ENCODE measurements around the gene UBE2A. TPM values are rescaled to one million over a fixed set of nuclear protein-coding genes. Genes with fewer than 3 reads are reported as not detected.

Gene UBE2A
- total RNA-seq, 1 experiment from 2014 or later = 43.3 TPM

DNA sequence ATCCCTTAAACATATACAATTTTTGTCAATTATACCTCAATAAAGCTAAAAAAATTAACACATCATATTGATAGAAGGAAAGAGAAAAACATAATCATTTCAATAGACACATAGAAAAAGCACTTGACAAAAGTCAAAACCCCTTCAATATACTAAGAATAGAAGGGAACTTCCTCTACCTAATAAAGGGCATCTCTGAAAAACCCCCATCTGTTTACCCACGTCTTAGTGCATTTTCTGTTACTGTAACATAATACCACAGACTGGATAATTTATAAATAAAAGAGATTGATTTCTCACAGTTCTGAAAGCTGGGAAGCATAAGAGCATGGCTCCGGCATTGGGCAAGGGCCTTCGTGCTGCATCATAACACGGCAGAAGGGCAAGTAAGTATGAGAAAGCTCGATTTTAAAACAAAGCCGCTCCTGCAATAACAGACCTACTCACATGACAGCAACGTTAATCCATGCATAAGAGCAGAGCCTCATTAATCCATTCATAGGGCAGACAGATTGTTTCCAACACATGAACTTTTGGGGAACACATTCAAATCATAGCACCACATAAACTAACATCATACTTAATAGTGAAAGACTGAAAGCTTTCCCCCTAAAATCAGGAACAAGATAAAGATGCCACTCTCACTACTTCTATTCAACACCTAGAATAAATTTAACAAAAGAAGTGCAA lies 24.9 kb upstream of the UBE2A start:
- H3K36me3 Mint-ChIP-seq = no peaks in the 10 kb centered on the region
- DNase-seq (ENCODE audit: low spot score) = no peak
- no peaks in the 10 kb centered on the region for H3K4me1 Mint-ChIP-seq
- no peaks in the 10 kb centered on the region for H3K9me3 Mint-ChIP-seq
- POLR2A ChIA-PET = no interaction called here
- no peak overlapping the region for H3K4me3 Mint-ChIP-seq
- no peaks in the 10 kb centered on the region for H3K27me3 Mint-ChIP-seq (ENCODE audit: low read depth)
- TF ChIP-seq EMX1 (CRISPR knock-in tag; IDR thresholded peaks at IDR 0.05) (no peak), ESRRA (CRISPR knock-in tag; IDR thresholded peaks at IDR 0.05; ENCODE audit: borderline replicate concordance) (no peak), E2F4 (CRISPR knock-in tag; IDR thresholded peaks at IDR 0.05; ENCODE audit: borderline replicate concordance, low read depth) (no peak), SOX15 (CRISPR knock-in tag; IDR thresholded peaks at IDR 0.05) (no peak), AR (CRISPR knock-in tag; IDR thresholded peaks at IDR 0.05) (no peak), ZNF532 (CRISPR knock-in tag; IDR thresholded peaks at IDR 0.05; ENCODE audit: borderline replicate concordance) (no peak)
- H3K27ac Mint-ChIP-seq = no peak overlapping the region
- CTCF ChIA-PET = no interaction called here
- no peak for ATAC-seq

DNA sequence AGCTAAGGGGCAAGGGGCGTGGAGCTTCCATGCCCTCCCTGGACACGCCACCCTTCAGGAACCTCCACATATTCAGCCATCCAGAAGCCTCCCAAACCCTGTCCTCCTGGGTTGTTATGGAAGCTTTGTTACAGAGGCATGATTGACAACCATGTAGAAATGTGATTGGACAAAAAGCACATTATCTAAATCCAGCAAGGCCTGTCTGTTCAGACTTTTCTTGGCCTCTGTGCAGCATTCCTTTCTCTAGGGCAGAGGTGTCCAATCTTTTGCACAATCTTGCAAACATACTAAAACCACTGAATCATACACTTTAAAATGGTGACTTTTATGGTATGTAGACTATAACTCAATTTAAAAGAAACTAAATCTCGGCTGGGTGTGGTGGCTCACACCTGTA lies 21.9 kb upstream of the UBE2A start:
- POLR2A ChIA-PET = no interaction called here
- no peak for TF ChIP-seq FOXJ3 (CRISPR knock-in tag; IDR thresholded peaks at IDR 0.05; ENCODE audit: borderline replicate concordance)
- TF ChIP-seq, protein P1, sequence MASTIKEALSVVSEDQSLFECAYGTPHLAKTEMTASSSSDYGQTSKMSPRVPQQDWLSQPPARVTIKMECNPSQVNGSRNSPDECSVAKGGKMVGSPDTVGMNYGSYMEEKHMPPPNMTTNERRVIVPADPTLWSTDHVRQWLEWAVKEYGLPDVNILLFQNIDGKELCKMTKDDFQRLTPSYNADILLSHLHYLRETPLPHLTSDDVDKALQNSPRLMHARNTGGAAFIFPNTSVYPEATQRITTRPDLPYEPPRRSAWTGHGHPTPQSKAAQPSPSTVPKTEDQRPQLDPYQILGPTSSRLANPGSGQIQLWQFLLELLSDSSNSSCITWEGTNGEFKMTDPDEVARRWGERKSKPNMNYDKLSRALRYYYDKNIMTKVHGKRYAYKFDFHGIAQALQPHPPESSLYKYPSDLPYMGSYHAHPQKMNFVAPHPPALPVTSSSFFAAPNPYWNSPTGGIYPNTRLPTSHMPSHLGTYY (CRISPR knock-in tag; IDR thresholded peaks at IDR 0.05) = no peak
- no peak for TF ChIP-seq ZSCAN18 (CRISPR knock-in tag; IDR thresholded peaks at IDR 0.05)
- TF ChIP-seq USF2 (CRISPR knock-in tag; IDR thresholded peaks at IDR 0.05) = no peak
- TF ChIP-seq OVOL2 (CRISPR knock-in tag; IDR thresholded peaks at IDR 0.05; ENCODE audit: borderline replicate concordance) = no peak
- no peak for TF ChIP-seq NR2C2 (CRISPR knock-in tag; IDR thresholded peaks at IDR 0.05)
- TF ChIP-seq PRRX2 (CRISPR knock-in tag; IDR thresholded peaks at IDR 0.05) = no peak
- no peak for TF ChIP-seq ARID4B (CRISPR knock-in tag; IDR thresholded peaks at IDR 0.05; ENCODE audit: borderline replicate concordance)

More for the DNA sequence above, 21.9 kb upstream of the UBE2A start:
- H3K27me3 Mint-ChIP-seq (ENCODE audit: low read depth) = no peaks in the 10 kb centered on the region
- 0 out of 2 replicates have a peak, but pooled peaks cover 2% of the 10 kb centered on the region for H3K36me3 Mint-ChIP-seq
- H3K4me1 Mint-ChIP-seq = no peaks in the 10 kb centered on the region
- H3K27ac Mint-ChIP-seq = no peak overlapping the region
- ATAC-seq (no peak), DNase-seq (ENCODE audit: low spot score) (no peak)
- no peak overlapping the region for H3K4me3 Mint-ChIP-seq
- H3K9me3 Mint-ChIP-seq = no peaks in the 10 kb centered on the region
- CTCF ChIA-PET = no interaction called here
